Upper lobe of left lung (tissue), 4 donors: ENCODE results near the gene LZIC.

Experiments
- CTCF ChIP-seq, 6 experiments: fragments of 450-650 bp in 4 of 6; fragments of 200-600 bp in 2 of 6; sonication (generic) in 2 of 6; IDR thresholded peaks; one replicate each; pipeline ENCODE4 v1.5.1; 2016 to 2019; ENCODE audit warnings: antibody characterized with exemption in 6 of 6
- EP300 ChIP-seq, 4 donors: sonication (generic); formaldehyde crosslinking; IDR thresholded peaks; one replicate each; pipeline ENCODE4 v1.5.1; 2017; ENCODE audit warnings: antibody characterized with exemption in 4 of 4, control low read depth in 2 of 4
- POLR2A ChIP-seq, 4 donors: fragments of 450-650 bp; IDR thresholded peaks; one replicate each; pipeline ENCODE4 v1.5.1; 2016 to 2017; ENCODE audit warnings: antibody characterized with exemption in 4 of 4, mild to moderate bottlenecking in 2 of 4

- TF ChIP-seq CTCF (IDR thresholded peaks at IDR 0.05) = no peak
- no peak for TF ChIP-seq POLR2A (IDR thresholded peaks at IDR 0.05)
- no peak for TF ChIP-seq EP300 (IDR thresholded peaks at IDR 0.05)
Measured at GRCh38 chr1:9894115-9894514, 49.1 kb downstream of the LZIC start.
